ENCODE results near the gene WIPI1.

Gene WIPI1

DNA sequence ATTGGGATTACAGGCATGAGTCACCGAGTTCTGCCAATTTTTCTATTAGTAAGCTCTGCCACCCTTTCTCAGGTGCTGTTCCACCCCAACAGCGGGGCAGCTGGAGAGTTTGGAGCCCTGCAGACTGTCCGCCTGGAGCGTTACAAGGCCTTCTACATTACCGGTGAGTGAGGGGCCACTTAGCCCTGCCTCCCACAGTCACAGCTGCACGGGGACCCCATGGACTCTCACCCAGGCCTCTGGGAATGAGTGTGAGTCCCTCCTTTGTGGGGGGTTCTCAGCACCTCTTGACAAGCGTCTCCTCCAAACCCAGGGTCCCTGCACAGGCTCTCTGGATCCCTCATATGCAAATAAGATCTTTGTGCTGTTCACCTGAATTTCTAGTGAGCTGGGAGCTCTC is 56.0 kb downstream of the WIPI1 start:
- Histone ChIP-seq H3K79me2 (ENCODE audit: low read length) (no peaks in the 10 kb centered on the region), H2AFZ (ENCODE audit: low read depth, low read length) (no peak overlapping the region), H4K20me1 (ENCODE audit: insufficient read depth, low read length) (no peaks in the 10 kb centered on the region), H3K27me3 (ENCODE audit: low read depth, low read length) (peaks cover 9% of the 10 kb centered on the region), H3K4me2 (ENCODE audit: low read length) (no peak overlapping the region), H3K4me1 (ENCODE audit: low read length) (peaks cover 23% of the 10 kb centered on the region), H3K9ac (ENCODE audit: low read length) (no peak overlapping the region), H3K9me3 (ENCODE audit: insufficient read depth, low read length) (no peaks in the 10 kb centered on the region), H3K27ac (ENCODE audit: low read length) (no peak overlapping the region), H3K4me3 (ENCODE audit: low read length) (no peak overlapping the region), H3K36me3 (replicated peaks; ENCODE audit: low read depth, low read length) (no peaks in the 10 kb centered on the region)
- TF ChIP-seq EZH2phosphoT487 (IDR thresholded peaks at IDR 0.05; ENCODE audit: low read depth): no peak
- TF ChIP-seq, protein P1, sequence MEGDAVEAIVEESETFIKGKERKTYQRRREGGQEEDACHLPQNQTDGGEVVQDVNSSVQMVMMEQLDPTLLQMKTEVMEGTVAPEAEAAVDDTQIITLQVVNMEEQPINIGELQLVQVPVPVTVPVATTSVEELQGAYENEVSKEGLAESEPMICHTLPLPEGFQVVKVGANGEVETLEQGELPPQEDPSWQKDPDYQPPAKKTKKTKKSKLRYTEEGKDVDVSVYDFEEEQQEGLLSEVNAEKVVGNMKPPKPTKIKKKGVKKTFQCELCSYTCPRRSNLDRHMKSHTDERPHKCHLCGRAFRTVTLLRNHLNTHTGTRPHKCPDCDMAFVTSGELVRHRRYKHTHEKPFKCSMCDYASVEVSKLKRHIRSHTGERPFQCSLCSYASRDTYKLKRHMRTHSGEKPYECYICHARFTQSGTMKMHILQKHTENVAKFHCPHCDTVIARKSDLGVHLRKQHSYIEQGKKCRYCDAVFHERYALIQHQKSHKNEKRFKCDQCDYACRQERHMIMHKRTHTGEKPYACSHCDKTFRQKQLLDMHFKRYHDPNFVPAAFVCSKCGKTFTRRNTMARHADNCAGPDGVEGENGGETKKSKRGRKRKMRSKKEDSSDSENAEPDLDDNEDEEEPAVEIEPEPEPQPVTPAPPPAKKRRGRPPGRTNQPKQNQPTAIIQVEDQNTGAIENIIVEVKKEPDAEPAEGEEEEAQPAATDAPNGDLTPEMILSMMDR (IDR thresholded peaks at IDR 0.05; ENCODE audit: low read depth, low read length): no peak

DNA sequence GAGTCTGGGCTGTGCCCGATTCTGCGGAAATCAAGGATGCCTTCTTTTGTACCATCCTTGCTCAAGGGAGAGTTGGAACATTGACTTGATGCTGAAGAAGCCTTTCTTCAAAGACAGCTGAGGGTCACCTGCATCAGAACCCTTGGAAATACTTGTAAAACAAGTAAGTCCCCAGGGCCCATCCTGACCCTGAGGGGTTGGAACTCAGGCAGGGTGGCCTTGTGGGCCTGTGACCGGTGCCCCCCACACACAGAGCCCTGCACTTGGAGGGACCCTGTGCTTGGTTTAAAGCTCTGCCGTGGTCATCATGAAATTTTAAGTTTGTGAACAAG is 56.9 kb downstream of the WIPI1 start:
- H2AFZ ChIP-seq (ENCODE audit: low read depth, low read length): no peak overlapping the region

GRCh38 chr17:68399638-68400403 is 57.5 kb downstream of the WIPI1 start:
- Histone ChIP-seq H4K20me1 (ENCODE audit: insufficient read depth, low read length) (no peaks in the 10 kb centered on the region), H2AFZ (ENCODE audit: low read depth, low read length) (peak overlapping the region; percentile 36; the same call in 1 of the 2 replicates), H3K4me1 (ENCODE audit: low read length) (peaks cover 23% of the 10 kb centered on the region), H3K27ac (ENCODE audit: low read length) (no peak overlapping the region), H3K36me3 (replicated peaks; ENCODE audit: low read depth, low read length) (no peaks in the 10 kb centered on the region), H3K9ac (ENCODE audit: low read length) (no peak overlapping the region), H3K27me3 (ENCODE audit: low read depth, low read length) (peaks cover 9% of the 10 kb centered on the region), H3K9me3 (ENCODE audit: insufficient read depth, low read length) (no peaks in the 10 kb centered on the region), H3K4me3 (ENCODE audit: low read length) (peak overlapping the region; percentile 38; the same call in 1 of the 2 replicates), H3K4me2 (ENCODE audit: low read length) (peak overlapping the region; percentile 66), H3K79me2 (ENCODE audit: low read length) (no peaks in the 10 kb centered on the region)
- TF ChIP-seq EZH2phosphoT487 (IDR thresholded peaks at IDR 0.05; ENCODE audit: low read depth): no peak
- TF ChIP-seq, protein P1 (IDR thresholded peaks at IDR 0.05; ENCODE audit: low read depth, low read length): no peak

More for the DNA sequence above, 56.9 kb downstream of the WIPI1 start:
- Histone ChIP-seq H3K4me2 (ENCODE audit: low read length) (peak overlapping the region; percentile 66), H3K36me3 (replicated peaks; ENCODE audit: low read depth, low read length) (no peaks in the 10 kb centered on the region), H3K9ac (ENCODE audit: low read length) (no peak overlapping the region), H3K9me3 (ENCODE audit: insufficient read depth, low read length) (no peaks in the 10 kb centered on the region), H3K27me3 (ENCODE audit: low read depth, low read length) (peaks cover 9% of the 10 kb centered on the region), H3K27ac (ENCODE audit: low read length) (no peak overlapping the region), H4K20me1 (ENCODE audit: insufficient read depth, low read length) (no peaks in the 10 kb centered on the region), H3K4me3 (ENCODE audit: low read length) (no peak overlapping the region), H3K79me2 (ENCODE audit: low read length) (no peaks in the 10 kb centered on the region), H3K4me1 (ENCODE audit: low read length) (peaks cover 23% of the 10 kb centered on the region)
- TF ChIP-seq, protein P1 (IDR thresholded peaks at IDR 0.05; ENCODE audit: low read depth, low read length): no peak
- TF ChIP-seq EZH2phosphoT487 (IDR thresholded peaks at IDR 0.05; ENCODE audit: low read depth): no peak

DNA sequence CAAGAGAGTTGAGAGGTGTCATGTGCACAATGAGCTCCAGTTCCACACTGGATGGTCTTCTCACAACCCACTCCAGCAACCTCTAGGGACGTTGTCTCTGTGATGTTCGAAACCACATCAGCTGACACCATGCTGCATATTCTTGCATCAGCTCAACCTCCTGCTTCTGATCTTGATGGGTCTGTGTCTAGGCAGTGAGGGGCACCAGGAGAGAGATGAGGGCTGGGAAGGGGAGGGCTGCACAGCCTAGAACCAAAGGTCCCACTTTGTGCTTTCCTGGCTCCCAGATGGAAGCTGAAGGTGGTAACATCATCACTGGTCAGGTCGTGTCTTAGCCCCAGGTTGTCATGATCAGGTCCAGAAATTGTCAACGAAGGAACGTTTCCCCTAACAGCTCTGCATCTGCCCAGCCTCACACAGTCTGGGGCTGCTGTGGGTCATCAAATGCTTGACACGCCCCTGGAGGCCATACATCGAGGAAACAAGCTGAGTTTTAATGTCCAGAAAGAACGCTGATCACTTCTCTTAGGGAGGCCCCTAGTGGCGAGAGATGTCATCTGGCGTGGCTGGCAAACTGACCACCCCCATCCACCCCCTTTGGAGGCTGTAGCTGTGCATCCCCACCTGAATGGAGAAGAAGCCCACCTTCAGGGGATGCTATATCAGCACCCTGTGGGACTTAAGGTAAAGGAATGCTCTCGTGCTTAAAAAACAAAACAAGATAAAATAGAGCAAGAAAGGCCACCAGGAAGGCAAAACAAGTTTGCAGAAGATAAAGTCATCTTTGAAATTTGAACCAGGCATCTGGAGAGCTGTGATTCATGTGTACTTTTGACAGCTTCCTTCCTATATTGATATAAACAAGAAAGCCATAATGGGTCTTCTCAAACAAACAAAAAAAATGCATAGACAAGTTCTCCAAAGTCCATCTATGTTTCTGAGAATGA is 58.3 kb downstream of the WIPI1 start:
- Histone ChIP-seq H3K36me3 (replicated peaks; ENCODE audit: low read depth, low read length) (no peaks in the 10 kb centered on the region), H2AFZ (ENCODE audit: low read depth, low read length) (peak overlapping the region; percentile 23; the same call in 1 of the 2 replicates), H3K9me3 (ENCODE audit: insufficient read depth, low read length) (no peaks in the 10 kb centered on the region), H4K20me1 (ENCODE audit: insufficient read depth, low read length) (no peaks in the 10 kb centered on the region), H3K4me2 (ENCODE audit: low read length) (peak overlapping the region; percentile 66), H3K4me1 (ENCODE audit: low read length) (peaks cover 23% of the 10 kb centered on the region), H3K4me3 (ENCODE audit: low read length) (peak overlapping the region; percentile 49), H3K27me3 (ENCODE audit: low read depth, low read length) (peaks cover 9% of the 10 kb centered on the region), H3K9ac (ENCODE audit: low read length) (peak overlapping the region; percentile 39; the same call in 1 of the 2 replicates), H3K27ac (ENCODE audit: low read length) (peak overlapping the region; percentile 22; the same call in 1 of the 2 replicates), H3K79me2 (ENCODE audit: low read length) (no peaks in the 10 kb centered on the region)
- TF ChIP-seq, protein P1 (IDR thresholded peaks at IDR 0.05; ENCODE audit: low read depth, low read length): peak; percentile 93
- TF ChIP-seq EZH2phosphoT487 (IDR thresholded peaks at IDR 0.05; ENCODE audit: low read depth): no peak

Data from OCI-LY3 (cell line).